Mammary epithelial cell (primary cell): Measurements from ENCODE around the gene ZGPAT.

ENCODE experiments used
- EZH2 ChIP-seq: IDR thresholded peaks from 2 replicates; pipeline ENCODE4 v1.6.1; 2012; ENCODE audit warnings: low read length, inconsistent platforms, borderline replicate concordance
- TF ChIP-seq, protein P1 (sequence below), 2 donors: IDR thresholded peaks in 1 of 2; conservative IDR thresholded peaks in 1 of 2; 2 replicates each; pipeline ENCODE4 v1.5.1; 2011 to 2012; ENCODE audit warnings: inconsistent platforms in 2 of 2, low read length in 2 of 2, mild to moderate bottlenecking in 2 of 2, control low read depth in 1 of 2, low read depth in 1 of 2; ENCODE audit not compliant: insufficient read depth in 1 of 2; ENCODE audit errors: extremely low read depth in 1 of 2

DNA sequence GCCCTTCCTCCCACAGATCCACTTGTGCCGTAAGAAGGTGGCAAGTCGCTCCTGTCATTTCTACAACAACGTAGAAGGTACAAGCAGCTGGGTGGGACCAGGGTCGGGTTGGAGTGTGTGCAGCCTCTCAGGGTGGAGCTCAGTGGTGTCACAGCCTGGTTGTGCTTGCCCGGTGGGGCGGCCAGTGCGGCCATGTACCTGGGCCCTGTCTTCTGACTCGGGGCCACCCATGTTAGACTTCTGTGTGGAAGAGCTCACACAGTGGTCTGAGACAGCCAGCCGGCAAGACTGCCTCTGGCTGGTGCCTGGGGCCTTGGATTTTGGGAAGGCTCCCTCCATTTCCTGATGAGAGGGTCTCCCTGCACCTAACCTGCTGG, 45.0 kb upstream of the ZGPAT start:
- TF ChIP-seq, protein P1, sequence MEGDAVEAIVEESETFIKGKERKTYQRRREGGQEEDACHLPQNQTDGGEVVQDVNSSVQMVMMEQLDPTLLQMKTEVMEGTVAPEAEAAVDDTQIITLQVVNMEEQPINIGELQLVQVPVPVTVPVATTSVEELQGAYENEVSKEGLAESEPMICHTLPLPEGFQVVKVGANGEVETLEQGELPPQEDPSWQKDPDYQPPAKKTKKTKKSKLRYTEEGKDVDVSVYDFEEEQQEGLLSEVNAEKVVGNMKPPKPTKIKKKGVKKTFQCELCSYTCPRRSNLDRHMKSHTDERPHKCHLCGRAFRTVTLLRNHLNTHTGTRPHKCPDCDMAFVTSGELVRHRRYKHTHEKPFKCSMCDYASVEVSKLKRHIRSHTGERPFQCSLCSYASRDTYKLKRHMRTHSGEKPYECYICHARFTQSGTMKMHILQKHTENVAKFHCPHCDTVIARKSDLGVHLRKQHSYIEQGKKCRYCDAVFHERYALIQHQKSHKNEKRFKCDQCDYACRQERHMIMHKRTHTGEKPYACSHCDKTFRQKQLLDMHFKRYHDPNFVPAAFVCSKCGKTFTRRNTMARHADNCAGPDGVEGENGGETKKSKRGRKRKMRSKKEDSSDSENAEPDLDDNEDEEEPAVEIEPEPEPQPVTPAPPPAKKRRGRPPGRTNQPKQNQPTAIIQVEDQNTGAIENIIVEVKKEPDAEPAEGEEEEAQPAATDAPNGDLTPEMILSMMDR (conservative IDR thresholded peaks at IDR 0.05 in 1 of 2, IDR thresholded peaks at IDR 0.05 in 1 of 2; ENCODE audit: extremely low read depth in 1 of 2, insufficient read depth in 1 of 2, low read depth in 1 of 2, low read length in 2 of 2) = no peak
- no peak for TF ChIP-seq EZH2
